ENCODE measurements around the gene COLEC11. TPM values are rescaled to one million over a fixed set of nuclear protein-coding genes. Genes with fewer than 3 reads are reported as not detected.

The COLEC11 gene
- total and polyA plus RNA-seq, 9 of the 15 experiments (the other 6 are each of a cell fraction or from before 2014, with no cell fraction given) = 0.32 to 4.3 (median 1.8) TPM

- TF ChIP-seq BRF2 (IDR thresholded peaks at IDR 0.05; ENCODE audit: borderline replicate concordance, insufficient read depth, insufficient read length) (no peak), SMARCB1 (IDR thresholded peaks at IDR 0.05; ENCODE audit: insufficient read length, low read depth) (no peak), TAF15 (IDR thresholded peaks at IDR 0.05; ENCODE audit: low read depth, low read length) (no peak), NBN (IDR thresholded peaks at IDR 0.05; ENCODE audit: low read depth) (no peak), UBTF (IDR thresholded peaks at IDR 0.05; ENCODE audit: borderline replicate concordance in 1 of 2, low read depth in 2 of 2, low read length in 2 of 2) (no peak), PHF8 (IDR thresholded peaks at IDR 0.05; ENCODE audit: borderline replicate concordance, low read length) (no peak), ZNF668 (CRISPR knock-in tag; IDR thresholded peaks at IDR 0.05) (no peak), ETS1 (conservative IDR thresholded peaks at IDR 0.05; ENCODE audit: control insufficient read depth, low read depth, low read length) (no peak), CEBPZ (IDR thresholded peaks at IDR 0.05; ENCODE audit: borderline replicate concordance, low read depth, low read length) (no peak)
These were observed 43.5 kb downstream of the COLEC11 start (continued) for GRCh38 chr2:3638456-3638810.
